Neural crest cell (in vitro differentiated cells): ENCODE results near the gene PRELID3B. TPM values are rescaled to one million over a fixed set of nuclear protein-coding genes. Genes with fewer than 3 reads are reported as not detected.
"Not testable (repeated sequence)": the region's sequence is repeated elsewhere in the genome, so short reads cannot be mapped to it uniquely, and the experiment has no call there.

Experiments used
- DNase-seq: peaks from one replicate; pipeline ENCODE4 v3.0.0; 2021; ENCODE audit warnings: low read depth, mixed read lengths, low spot score
- H3K27ac Mint-ChIP-seq: one replicate; pipeline ENCODE4 v1.8.0; 2021; ENCODE audit warnings: mild to moderate bottlenecking, mixed read lengths; ENCODE audit not compliant: unreplicated experiment
- H3K27me3 Mint-ChIP-seq: 2 replicates; pipeline ENCODE4 v1.8.0; 2021; ENCODE audit warnings: low read depth, mild to moderate bottlenecking, mixed read lengths
- H3K36me3 Mint-ChIP-seq: 2 replicates; pipeline ENCODE4 v1.8.0; 2021; ENCODE audit warnings: low read depth, mild to moderate bottlenecking, mixed read lengths
- H3K4me1 Mint-ChIP-seq: 2 replicates; pipeline ENCODE4 v1.8.0; 2021; ENCODE audit warnings: mixed read lengths
- H3K4me3 Mint-ChIP-seq: one replicate; pipeline ENCODE4 v1.8.0; 2021; ENCODE audit warnings: mild to moderate bottlenecking, mixed read lengths
- H3K9me3 Mint-ChIP-seq: 2 replicates; pipeline ENCODE4 v1.8.0; 2021; ENCODE audit warnings: mixed read lengths
- total RNA-seq: library from RNA; stranded (reverse); gene quantifications from 2 replicates; pipeline ENCODE4 v1.2.1, GENCODE V29; 2021
- TF ChIP-seq, protein P1 (sequence below): fragments of 200-600 bp; sonication (generic); conservative IDR thresholded peaks from 2 replicates; pipeline ENCODE4 v1.5.0; 2021; ENCODE audit warnings: antibody characterized with exemption, mild to moderate bottlenecking

Gene PRELID3B
- total RNA-seq, 1 donor from 2014 or later: 45.3 TPM

DNA sequence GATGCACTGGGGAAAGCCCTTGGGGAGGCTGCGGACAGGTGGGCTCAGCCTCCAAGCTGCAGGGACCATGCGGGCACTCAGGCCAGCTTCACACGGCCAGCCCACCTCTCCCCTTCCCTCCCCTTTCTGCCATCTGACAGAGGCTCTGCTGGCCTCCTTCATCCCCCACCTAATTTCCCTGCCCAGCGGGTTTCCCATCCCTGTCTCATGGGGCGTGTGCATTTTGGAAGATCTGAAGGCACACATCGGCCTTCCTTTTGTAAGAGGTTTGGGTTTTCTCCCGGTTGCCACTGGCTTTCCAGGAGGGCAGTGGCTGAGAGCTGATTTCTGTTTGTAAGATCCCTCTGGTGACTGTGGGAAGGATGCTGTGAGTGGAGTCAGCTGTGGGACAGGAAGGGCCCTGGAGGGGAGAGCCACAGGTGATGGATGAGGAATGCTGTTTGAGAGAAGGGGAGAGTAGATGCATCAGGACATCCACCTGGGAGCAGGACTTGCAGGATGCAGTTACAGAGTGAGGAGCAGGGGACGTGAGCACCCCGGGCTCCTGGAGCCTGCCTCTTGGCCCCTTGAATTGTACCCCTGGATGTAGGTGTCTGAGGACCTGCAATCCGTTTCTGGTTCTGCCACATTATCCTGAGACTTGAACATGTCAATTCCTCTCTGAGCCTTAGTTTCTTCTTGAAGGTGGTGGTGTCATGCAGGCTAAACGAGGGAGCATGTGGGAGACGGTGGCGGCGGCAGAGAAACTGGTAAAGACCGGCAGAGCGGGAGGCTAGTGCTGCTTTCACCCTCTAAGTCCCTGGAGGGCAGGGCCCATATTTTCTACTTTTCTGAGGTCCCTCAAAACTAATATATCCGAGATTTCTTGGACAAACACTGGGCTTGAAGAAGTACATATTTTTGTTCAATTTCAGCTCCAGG is 29.3 kb downstream of the PRELID3B start:
- TF ChIP-seq, protein P1, sequence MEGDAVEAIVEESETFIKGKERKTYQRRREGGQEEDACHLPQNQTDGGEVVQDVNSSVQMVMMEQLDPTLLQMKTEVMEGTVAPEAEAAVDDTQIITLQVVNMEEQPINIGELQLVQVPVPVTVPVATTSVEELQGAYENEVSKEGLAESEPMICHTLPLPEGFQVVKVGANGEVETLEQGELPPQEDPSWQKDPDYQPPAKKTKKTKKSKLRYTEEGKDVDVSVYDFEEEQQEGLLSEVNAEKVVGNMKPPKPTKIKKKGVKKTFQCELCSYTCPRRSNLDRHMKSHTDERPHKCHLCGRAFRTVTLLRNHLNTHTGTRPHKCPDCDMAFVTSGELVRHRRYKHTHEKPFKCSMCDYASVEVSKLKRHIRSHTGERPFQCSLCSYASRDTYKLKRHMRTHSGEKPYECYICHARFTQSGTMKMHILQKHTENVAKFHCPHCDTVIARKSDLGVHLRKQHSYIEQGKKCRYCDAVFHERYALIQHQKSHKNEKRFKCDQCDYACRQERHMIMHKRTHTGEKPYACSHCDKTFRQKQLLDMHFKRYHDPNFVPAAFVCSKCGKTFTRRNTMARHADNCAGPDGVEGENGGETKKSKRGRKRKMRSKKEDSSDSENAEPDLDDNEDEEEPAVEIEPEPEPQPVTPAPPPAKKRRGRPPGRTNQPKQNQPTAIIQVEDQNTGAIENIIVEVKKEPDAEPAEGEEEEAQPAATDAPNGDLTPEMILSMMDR: no peak
- Mint-ChIP-seq H3K27ac (no peak overlapping the region), H3K9me3 (no peaks in the 10 kb centered on the region), H3K4me1 (peaks cover 39% of the 10 kb centered on the region), H3K4me3 (no peak overlapping the region), H3K36me3 (no peaks in the 10 kb centered on the region), H3K27me3 (no peaks in the 10 kb centered on the region)
- no peak for DNase-seq

GRCh38 chr20:59011874-59012157 is 30.8 kb downstream of the PRELID3B start:
- H3K4me3 Mint-ChIP-seq, H3K27me3 Mint-ChIP-seq, DNase-seq, H3K9me3 Mint-ChIP-seq, H3K27ac Mint-ChIP-seq, H3K36me3 Mint-ChIP-seq: not testable (repeated sequence)
- H3K4me1 Mint-ChIP-seq: peaks cover 36% of the 10 kb centered on the region

DNA sequence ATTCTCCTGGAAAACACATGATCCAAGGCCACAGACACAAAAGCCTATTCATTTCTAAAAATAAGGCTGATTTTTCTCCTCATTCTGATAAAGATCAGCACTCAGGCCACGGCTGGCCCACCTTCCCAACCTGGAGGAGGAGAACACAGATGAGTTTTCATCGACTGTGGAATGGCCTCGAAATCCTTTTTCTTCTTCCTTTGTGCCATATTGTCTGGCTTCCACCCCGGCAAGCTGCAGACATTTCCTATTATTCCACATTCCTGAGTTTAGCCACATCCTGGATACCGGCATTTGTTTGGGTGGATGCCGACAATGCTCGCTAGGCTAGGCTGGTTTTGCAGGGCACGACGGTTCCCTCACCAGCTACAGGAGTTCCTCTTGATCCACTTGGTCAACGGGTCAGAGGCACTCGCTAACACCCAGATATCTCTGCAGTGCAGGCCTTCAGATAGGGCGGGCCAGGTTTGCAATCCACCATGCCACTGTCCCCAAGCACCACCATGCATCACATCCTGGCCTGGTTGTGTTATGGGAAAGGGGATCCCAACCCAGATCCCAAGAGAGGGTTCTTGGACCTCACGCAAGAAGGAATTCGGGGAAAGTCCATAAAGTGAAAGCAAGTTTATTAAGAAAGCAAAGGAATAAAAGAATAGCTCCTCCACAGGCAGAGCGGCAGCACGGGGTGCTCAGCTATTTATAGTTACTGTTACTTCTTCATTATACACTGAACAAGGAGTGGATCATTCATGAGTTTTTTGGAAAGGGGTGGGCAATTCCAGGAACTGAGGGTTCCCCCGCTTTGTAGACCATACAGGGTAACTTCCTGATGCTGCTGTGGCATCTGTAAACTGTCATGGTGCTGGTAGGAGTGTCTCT is 31.4 kb downstream of the PRELID3B start:
- Mint-ChIP-seq H3K4me1 (peaks cover 32% of the 10 kb centered on the region), H3K36me3 (no peaks in the 10 kb centered on the region), H3K27ac (peak overlapping the region; percentile 81), H3K27me3 (no peaks in the 10 kb centered on the region), H3K9me3 (no peaks in the 10 kb centered on the region), H3K4me3 (peak overlapping the region; percentile 38)
- no peak for DNase-seq
- TF ChIP-seq, protein P1: no peak

DNA sequence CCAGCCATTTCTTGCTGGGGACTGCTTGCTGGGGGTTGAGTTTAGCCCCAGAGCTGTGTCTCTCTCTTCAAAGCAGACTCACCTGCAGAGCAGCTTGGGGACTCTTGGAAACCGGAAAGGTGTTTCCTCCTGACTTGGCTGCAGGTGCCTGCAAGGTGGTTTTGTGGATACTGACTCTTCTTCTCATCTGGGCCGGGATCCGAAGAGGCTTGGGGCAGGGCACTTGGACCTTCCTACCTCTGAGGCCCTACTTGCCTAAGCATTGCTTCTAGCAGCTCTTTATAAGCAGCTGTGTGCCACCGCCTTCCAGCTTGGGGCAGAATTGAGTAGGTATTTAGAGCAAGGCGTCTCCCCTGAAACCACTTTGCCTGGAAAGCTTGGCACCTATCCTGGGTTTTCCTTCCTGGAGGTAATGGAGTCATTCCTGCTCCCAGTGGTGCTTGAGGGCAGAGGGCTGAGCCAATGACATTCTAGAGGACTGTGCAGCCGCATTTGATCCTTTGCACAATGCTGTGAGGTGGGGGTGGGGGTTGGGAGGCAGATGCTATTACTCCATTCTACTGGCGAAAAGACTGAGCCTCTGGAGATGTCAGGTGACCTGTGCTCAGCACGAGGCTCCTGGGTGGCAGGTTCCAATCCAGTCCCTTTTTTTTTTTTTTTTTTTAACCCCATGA is 32.1 kb downstream of the PRELID3B start:
- peaks cover 30% of the 10 kb centered on the region for H3K4me1 Mint-ChIP-seq
- H3K27me3 Mint-ChIP-seq: no peaks in the 10 kb centered on the region
- TF ChIP-seq, protein P1: no peak

GRCh38 chr20:59008715-59009336 is 33.8 kb downstream of the PRELID3B start:
- Mint-ChIP-seq H3K27ac (no peak overlapping the region), H3K4me1 (peaks cover 33% of the 10 kb centered on the region), H3K27me3 (no peaks in the 10 kb centered on the region), H3K36me3 (no peaks in the 10 kb centered on the region), H3K4me3 (peak overlapping the region; percentile 5), H3K9me3 (no peaks in the 10 kb centered on the region)
- no peak for DNase-seq
- TF ChIP-seq, protein P1: no peak

More for the DNA sequence above, 32.1 kb downstream of the PRELID3B start:
- H3K9me3 Mint-ChIP-seq: no peaks in the 10 kb centered on the region
- H3K4me3 Mint-ChIP-seq: peak overlapping the region; percentile 38
- DNase-seq: no peak
- peak overlapping the region; percentile 81 for H3K27ac Mint-ChIP-seq
- no peaks in the 10 kb centered on the region for H3K36me3 Mint-ChIP-seq
